HG02610 (cell line): ENCODE data around the gene OR10T2.
A peak's percentile ranks its signal among the peaks of the same experiment; 100 is the strongest.
"Not testable (repeated sequence)": the region's sequence is repeated elsewhere in the genome, so short reads cannot be mapped to it uniquely, and the experiment has no call there.

Source experiments
- ATAC-seq: cut with Tn5 transposase; IDR thresholded peaks from one replicate; pipeline ENCODE4 v1.9.1; 2021; ENCODE audit warnings: mild to moderate bottlenecking, moderate library complexity; ENCODE audit not compliant: unreplicated experiment

The OR10T2 gene

DNA sequence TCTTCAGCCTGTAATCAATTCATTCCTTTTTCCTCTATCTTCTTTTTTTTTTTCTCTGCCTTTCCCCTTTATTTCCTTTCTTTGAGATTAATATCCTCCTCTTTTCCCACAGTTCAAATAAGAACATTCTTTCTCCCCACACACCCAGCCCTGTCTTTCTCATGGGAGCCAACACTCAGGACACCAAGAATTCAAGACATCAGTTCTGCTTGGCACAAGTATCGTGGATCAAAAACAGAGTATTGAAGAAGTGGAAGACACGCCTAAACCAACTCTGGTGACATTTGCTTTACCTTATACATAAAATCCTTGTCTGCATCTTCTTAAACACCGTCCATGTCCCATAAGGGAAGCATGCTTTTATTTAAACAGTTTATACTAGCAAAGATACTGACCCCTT lies 42.6 kb downstream of the OR10T2 start:
- no peak for ATAC-seq

DNA sequence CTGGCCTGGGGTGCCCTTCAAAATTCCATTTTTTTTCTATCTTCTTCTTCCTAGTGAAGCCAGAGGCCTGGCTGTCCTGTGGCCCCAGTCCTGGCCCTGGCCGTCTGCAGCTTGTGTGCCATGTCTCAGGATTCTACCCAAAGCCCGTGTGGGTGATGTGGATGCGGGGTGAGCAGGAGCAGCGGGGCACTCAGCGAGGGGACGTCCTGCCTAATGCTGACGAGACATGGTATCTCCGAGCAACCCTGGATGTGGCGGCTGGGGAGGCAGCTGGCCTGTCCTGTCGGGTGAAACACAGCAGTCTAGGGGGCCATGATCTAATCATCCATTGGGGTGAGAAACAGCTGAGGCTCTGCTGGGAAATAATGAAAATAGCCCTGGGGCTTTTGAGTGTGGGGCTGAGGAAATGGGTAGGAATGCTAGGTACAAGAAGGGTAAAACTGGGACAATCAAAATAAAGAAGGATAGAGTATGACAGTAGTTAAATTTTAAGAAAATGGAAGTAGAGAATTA lies 43.4 kb downstream of the OR10T2 start:
- ATAC-seq, result no peak

DNA sequence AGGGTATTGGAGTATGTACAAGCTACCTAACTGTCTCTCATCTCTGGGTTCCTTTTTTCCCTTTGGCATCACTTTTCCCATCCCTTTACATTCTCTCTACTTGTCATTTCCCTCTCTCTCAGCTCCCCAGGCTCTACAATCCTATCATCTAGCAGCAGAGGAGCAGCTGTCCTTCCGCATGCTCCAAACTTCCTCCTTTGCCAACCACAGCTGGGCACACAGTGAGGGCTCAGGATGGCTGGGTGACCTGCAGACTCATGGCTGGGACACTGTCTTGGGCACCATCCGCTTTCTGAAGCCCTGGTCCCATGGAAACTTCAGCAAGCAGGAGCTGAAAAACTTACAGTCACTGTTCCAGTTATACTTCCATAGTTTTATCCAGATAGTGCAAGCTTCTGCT lies 45.0 kb downstream of the OR10T2 start:
- no peak for ATAC-seq

DNA sequence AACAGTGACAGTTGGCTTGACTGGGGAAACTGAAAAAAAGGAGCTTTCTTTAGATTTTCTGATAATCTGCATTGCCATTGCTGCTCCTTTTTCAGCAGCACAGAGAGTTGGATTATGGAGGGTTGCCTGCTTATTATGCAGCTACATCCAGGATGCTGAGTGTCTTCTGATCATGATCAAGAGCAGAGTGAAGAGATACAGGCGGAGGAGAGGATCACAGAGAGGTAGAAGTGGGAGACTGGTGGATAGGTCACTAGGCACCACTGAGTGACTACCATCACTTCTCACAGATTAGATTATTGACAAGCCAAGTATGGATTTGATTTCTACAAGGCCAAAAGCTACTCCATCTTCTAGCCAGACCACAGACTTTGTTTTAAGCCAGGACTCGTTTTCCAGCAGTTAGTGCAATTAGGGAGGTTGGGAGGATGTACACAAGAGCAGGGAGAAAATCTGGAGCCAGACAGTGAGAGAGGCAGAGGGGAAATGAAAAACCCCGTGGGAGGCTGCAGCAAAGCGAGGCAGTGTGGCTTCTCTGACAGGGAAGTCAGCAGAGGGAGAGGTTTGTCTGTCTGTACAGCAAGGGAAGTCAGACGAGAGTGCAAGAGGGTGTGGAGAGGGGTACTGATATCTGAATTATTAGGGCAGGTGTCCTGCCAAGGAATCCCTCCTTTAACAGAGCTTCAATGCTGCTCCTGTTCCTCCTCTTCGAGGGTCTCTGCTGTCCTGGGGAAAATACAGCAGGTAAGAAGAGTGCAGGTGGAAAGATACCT lies 45.8 kb downstream of the OR10T2 start, which contains the start of gene CD1E:
CD1E (plus strand) TSS at position 592 of the 773 bp plus-strand sequence; CDS start at position 687, 95 bp downstream.
- ATAC-seq, result peak; percentile 54

DNA sequence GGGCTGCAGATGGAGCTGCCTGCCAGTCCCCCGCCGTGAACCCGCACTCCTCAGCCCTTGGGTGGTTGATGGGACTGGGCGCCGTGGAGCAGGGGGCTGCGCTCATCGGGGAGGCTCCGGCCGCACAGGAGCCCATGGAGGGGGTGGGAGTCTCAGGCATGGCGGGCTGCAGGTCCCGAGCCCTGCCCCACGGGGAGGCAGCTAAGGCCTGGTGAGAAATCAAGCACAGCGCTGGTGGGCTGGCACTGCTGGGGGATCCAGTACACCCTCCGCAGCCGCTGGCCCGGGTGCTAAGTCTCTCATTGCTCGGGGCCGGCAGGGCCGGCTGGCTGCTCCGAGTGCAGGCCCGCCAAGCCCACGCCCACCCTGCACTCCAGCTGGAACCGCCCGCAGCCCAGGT lies 50.3 kb downstream of the OR10T2 start:
- ATAC-seq, result not testable (repeated sequence)
